NCI-H69 (cell line): ENCODE measurements around the gene CCDC57.

ENCODE experiments used
- DNase-seq: peaks from one replicate; lab custom pipeline; 2025; lab: John Stamatoyannopoulos, UW

CCDC57 gene

GRCh38 chr17:82235056-82235774, 22.6 kb upstream of the CCDC57 start:
- DNase-seq, result no peak

- DNase-seq, result peak; percentile 35
Observed at GRCh38 chr17:82234211-82235055, 21.8 kb upstream of the CCDC57 start.

- no peak for DNase-seq
Observed at GRCh38 chr17:82232876-82233785, 20.5 kb upstream of the CCDC57 start.

GRCh38 chr17:82232322-82232820, 19.7 kb upstream of the CCDC57 start:
- DNase-seq, result no peak

GRCh38 chr17:82231562-82232321, 19.1 kb upstream of the CCDC57 start:
- DNase-seq, result peak; percentile 81

- no peak for DNase-seq
Observed at GRCh38 chr17:82231312-82231561, 18.6 kb upstream of the CCDC57 start.

- DNase-seq, result peak; percentile 81
Observed at GRCh38 chr17:82230609-82231311, 18.1 kb upstream of the CCDC57 start.

GRCh38 chr17:82229698-82230608, 17.3 kb upstream of the CCDC57 start:
- DNase-seq, result no peak

- DNase-seq, result peak; percentile 79
Observed at GRCh38 chr17:82228842-82229697, 16.4 kb upstream of the CCDC57 start, which contains the start of gene SLC16A3. Gene SLC16A3, plus strand, starts transcription at chr17:82229042. Its CDS starts 6,967 bp downstream, at chr17:82236009.

GRCh38 chr17:82228278-82228841, 15.7 kb upstream of the CCDC57 start:
- DNase-seq, result no peak

- no peak for DNase-seq
Observed at GRCh38 chr17:82227629-82228277, 15.1 kb upstream of the CCDC57 start.

GRCh38 chr17:82226809-82227628, 14.4 kb upstream of the CCDC57 start:
- DNase-seq, result no peak

- DNase-seq, result no peak
Observed at GRCh38 chr17:82226146-82226808, 13.6 kb upstream of the CCDC57 start.

GRCh38 chr17:82225368-82226029, 12.9 kb upstream of the CCDC57 start:
- DNase-seq, result no peak

- DNase-seq, result no peak
Observed at GRCh38 chr17:82224666-82225065, 12.0 kb upstream of the CCDC57 start.

GRCh38 chr17:82223517-82223916, 10.9 kb upstream of the CCDC57 start:
- DNase-seq, result no peak
